Epidermal melanocyte (primary cell): Measurements from ENCODE around the gene FNDC3B.

Source experiments
- DNase-seq: peaks from one replicate; pipeline ENCODE4 v3.0.0; 2011; ENCODE audit warnings: low spot score; ENCODE audit not compliant: insufficient read length

The FNDC3B gene

DNA sequence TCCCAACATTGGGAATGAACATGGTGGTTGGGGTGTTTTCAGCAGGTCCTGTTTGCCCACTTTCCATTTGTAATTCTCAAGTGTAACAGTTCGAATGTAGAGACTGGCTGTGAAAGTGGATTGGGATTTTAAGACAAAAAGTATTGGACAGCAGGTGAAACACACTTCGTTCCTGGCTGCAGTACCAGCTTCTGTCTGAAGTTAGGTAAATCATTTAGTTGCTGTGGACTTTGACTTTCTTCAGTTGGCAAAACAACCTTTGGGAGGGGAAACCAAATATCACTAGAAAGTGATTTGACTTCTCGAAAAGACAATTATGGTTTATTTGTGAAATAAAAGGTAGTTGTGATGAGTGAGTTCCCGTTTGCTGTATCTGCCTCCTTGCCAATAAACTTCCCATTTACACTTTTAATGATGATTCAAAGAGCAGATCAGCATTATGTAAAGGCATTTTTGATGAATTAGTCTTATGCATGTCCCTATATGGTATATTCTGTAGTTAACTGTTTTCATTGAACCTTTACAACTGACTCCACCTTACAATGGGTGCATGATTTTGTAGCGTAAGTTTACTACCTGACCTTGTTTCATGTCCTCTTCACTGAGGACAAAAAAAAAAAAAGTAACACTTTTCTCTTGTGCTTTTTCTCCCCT, 34.0 kb downstream of the FNDC3B start:
- no peak for DNase-seq

- DNase-seq, result no peak
Observed at GRCh38 chr3:172074032-172074431, 34.7 kb downstream of the FNDC3B start.

DNA sequence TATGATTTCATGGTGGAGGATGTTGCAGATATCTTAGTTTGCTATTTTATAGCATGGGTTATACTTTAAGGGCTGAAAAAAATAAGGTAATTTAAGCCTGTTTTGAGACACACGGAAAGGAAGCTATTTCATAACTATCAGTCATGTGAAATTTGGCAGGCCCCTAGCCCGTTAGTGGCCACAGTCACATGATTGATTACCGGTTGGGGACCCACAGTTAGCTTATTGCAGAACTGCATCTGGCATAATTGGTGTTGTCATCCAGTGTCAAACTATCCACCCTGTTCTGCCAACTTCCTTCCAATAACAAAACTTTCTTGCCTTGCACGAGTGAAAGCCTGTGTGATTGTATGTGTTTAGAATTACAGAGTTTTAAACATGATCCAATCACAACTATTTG, 35.2 kb downstream of the FNDC3B start:
- no peak for DNase-seq

GRCh38 chr3:172076212-172076611, 36.8 kb downstream of the FNDC3B start:
- no peak for DNase-seq

GRCh38 chr3:172077197-172077757, 37.9 kb downstream of the FNDC3B start:
- DNase-seq, result no peak

DNA sequence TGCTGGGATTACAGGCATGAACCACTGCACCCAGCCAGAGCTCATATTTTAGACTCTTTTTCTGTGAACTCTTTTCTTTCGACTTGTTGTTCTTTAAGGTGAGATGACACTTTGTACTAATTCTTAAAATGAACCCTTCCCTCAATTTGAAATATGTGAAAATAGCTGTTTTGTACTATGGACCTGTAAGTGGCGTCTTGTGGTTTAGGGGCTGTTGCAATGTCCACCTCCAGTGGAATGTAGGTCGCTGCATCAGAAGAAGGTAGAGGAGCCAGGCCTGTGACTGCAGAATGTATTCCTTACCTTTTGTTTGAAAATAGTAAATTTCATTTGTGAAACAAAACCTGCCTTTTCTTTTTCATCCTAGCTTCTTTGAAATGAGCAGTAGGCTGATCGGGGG, 38.9 kb downstream of the FNDC3B start:
- DNase-seq, result no peak

GRCh38 chr3:172078721-172079120, 39.3 kb downstream of the FNDC3B start:
- DNase-seq, result no peak

- DNase-seq, result no peak
Observed at GRCh38 chr3:172079326-172079976, 40.1 kb downstream of the FNDC3B start.

- no peak for DNase-seq
Observed at GRCh38 chr3:172080503-172080902, 41.1 kb downstream of the FNDC3B start.

GRCh38 chr3:172082269-172082668, 42.9 kb downstream of the FNDC3B start:
- DNase-seq, result peak; percentile 58

DNA sequence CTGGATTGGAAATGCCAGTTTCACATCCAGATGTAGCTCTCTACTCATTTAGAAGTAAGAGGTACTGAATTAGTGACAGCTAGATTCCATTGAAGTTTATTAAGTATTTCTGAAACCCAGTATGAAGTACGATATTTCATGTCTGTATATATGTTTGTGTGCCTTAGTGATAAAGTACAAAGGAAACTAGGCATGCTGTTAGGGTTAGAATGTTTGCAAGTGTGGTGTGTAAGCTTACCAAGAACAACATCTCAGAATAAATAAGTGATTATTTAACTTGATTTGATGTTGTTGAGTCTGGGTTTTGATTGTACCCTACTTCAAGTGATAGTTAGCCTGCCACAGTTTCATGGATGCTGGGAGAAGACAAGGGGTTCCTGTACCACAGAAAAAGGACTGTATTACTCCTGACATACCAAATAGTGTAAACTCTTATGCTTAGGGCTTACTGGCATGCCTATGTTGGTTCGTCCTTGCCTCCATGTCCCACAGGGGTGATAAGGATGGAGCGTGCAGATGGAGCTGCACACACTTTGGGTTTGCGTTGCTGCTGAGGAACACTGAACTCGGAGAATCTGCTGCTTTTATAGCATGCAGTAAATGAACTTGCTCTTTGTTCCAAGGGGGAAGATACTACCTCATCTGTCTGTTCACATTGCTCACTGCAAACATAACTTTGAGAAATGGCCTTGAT, 43.6 kb downstream of the FNDC3B start:
- no peak for DNase-seq

DNA sequence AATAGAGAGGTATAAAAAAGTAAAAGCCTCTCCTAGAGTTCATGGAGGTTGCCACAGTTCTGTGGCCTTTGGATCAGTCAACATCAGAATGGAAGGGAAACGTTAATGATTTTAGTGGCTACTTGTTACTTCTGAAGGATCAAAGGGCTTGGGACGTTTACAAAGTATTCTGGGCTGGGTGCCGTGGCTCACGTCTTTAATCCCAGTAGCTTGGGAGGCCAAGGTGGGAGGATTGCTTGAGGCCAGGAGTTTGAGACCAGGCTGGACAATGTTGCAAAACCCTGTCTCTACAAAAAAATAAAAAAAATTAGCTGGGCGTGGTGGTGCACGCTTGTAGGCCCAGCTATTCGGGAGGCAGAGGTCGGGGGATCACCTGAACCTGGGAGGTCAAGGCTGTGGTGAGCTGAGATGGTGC, 44.6 kb downstream of the FNDC3B start:
- no peak for DNase-seq

DNA sequence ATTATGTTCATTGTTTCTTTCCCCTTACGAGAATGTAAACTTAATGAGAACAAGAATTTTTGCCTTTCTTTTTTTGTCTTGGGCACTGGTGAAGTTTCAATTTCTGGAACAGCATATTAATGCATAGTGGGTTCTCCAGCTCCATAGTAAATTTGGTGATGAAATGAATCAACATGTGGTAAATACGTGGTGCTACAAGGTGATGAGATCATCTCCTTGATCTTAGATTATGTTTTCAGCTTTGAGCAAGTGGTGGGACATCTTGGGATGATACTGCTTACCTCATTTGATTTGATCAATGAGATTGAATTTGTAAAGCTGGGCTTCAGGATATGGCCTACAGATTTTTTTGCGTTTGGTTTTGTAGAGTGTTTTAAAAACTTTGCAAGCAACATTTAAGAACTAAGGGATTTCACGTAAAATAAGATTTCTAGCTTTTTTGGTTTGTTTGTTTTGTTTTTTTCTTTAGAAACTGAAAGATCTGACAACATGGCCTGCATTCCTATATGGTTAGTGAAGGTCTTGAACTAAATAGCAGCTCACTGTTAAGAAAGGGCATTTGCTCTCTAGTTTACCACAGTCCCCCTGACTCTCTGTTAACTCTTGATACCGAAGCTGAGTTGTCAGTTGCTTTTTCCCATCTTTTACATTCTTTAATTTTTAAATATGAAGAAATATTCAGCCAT, 45.6 kb downstream of the FNDC3B start:
- DNase-seq, result no peak

- no peak for DNase-seq
Observed at GRCh38 chr3:172085557-172085895, 46.1 kb downstream of the FNDC3B start.

GRCh38 chr3:172086071-172086470, 46.7 kb downstream of the FNDC3B start:
- DNase-seq, result no peak

DNA sequence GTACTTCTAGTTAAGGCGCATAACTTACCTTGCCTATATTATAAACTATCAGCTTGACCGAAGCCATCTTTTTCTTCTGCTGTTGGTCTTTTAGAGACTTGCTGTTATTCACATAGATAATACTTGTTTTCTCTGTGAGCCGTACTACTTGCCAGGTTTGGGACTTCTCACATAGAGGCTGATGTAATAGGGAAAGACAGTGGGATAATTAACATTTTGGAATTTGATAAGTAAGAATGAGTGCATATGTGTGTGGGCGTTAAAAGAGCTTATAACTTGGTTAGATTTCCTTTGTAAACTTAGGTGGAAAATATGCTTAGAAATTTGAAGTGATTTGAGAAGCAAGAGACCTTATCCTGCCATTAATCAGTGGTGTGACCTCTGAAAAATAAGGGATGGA, 47.8 kb downstream of the FNDC3B start:
- no peak for DNase-seq

GRCh38 chr3:172087602-172088580, 48.5 kb downstream of the FNDC3B start:
- no peak for DNase-seq

DNA sequence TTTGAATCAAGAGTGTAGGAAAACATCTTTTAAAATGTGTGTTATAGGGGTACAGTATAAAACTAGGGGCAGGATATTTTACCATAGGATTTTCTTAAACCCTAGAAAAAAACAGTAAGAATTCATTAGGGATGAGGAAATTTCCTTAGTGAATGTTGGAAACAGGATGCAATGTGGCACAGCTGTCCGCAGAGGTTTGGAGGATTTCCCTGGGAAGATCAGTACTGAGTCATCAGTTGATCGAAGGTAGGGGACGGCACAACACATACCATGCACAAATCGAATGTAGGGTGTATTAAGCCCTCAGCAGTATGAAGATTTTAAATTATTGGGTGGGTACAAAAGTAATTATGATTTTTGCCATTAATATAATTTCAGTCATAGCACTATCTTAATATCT, 49.9 kb downstream of the FNDC3B start:
- no peak for DNase-seq

- no peak for DNase-seq
Observed at GRCh38 chr3:172090035-172090434, 50.7 kb downstream of the FNDC3B start.

DNA sequence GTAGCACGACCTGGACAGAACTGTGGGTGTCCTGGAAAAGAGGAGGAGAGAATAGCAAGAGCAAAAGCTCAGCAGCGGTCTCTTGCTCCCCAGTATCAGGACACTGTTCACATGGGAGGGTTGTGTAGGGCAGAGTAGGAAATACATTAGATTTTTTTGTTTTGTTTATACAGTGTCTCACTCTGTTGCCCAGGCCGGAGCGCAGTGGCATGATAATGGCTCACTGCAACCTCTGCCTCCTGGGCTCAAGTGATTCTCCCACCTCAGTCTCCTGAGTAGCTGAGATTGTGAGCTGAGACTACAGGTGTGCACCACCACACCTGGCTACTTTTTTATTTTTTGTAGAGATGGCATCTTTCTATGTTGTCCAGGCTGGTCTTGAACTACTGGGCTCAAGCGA, 53.3 kb downstream of the FNDC3B start:
- DNase-seq, result no peak
